ENCODE data around the gene IGHMBP2.
A peak's percentile ranks its signal among the peaks of the same experiment; 100 is the strongest.

IGHMBP2 gene

GRCh38 chr11:68948496-68948895 lies 44.8 kb downstream of the IGHMBP2 start:
- DNase-seq (ENCODE audit: insufficient read length, low spot score) (no peak), FAIRE-seq (no peak)
- TF ChIP-seq POLR2A (IDR thresholded peaks at IDR 0.05; ENCODE audit: low read depth, low read length): no peak

- no peak for TF ChIP-seq POLR2A (IDR thresholded peaks at IDR 0.05; ENCODE audit: low read depth, low read length)
- DNase-seq (ENCODE audit: insufficient read length, low spot score): no peak
- no peak for FAIRE-seq
Measured at GRCh38 chr11:68948935-68949334, 45.2 kb downstream of the IGHMBP2 start.

DNA sequence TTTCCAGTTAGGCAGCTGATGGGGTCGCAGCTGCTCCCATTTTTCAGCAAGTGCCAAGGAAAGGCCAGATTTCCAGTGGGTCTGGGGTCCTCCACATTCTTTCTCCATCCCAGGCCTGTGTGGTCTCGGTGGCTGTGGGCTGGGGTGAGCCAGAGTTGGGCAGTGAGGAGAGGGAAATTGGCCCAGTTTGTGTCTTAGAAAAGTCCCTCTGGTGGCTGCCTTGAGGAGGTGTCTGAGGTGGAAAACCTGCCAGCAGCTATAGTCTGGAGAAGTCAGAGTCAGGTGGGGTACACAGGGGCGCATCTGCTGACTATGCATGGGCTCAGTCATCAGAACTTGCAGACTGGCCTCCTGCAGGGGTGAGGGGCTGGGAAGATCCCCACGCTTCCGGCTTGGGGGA lies 46.6 kb downstream of the IGHMBP2 start:
- no peak for TF ChIP-seq POLR2A (IDR thresholded peaks at IDR 0.05; ENCODE audit: low read depth, low read length)
- DNase-seq (ENCODE audit: insufficient read length, low spot score) (peak; percentile 65), FAIRE-seq (no peak)

GRCh38 chr11:68950762-68951161 lies 47.1 kb downstream of the IGHMBP2 start:
- FAIRE-seq (no peak), DNase-seq (ENCODE audit: insufficient read length, low spot score) (no peak)
- no peak for TF ChIP-seq POLR2A (IDR thresholded peaks at IDR 0.05; ENCODE audit: low read depth, low read length)

DNA sequence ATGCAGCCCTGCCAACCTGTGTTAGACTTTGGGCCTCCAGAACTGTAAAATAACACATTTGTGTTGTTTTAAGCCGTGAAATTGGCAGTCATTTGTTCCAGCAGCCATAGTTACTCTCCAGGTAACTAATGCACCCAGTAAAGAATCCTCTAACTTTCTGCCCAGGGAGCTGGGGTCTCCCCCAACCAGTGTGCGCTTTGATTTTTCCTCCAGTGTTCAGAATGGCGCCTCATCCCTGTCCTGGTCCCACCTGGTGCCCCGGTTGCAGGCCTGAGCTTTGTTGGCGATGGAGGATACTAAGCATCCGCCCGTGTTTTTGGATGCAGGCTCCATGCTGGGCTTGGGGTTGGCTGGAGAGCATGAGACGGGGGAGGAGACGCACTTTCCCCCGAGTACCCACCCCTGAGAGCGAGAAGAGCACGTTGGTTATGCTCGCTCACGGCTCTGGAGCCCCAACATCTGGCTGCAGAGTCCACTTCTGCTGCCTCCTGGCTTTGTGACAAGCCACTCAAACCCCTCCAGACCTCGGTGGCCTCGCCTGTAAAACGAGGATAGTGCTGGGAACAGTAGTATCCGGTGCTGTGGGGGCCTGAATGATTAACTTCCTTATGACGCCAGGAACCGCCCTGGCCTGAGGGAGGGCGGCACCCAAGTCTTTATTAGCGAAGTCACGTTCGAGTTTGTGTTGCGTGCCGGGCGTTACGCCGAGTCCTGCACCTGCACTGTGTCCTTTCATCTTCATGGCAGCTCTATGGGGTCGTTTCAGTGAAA lies 51.3 kb downstream of the IGHMBP2 start:
- DNase-seq (ENCODE audit: insufficient read length, low spot score) (no peak), FAIRE-seq (no peak)
- TF ChIP-seq POLR2A (IDR thresholded peaks at IDR 0.05; ENCODE audit: low read depth, low read length): no peak

GRCh38 chr11:68955607-68955958 lies 51.9 kb downstream of the IGHMBP2 start:
- TF ChIP-seq POLR2A (IDR thresholded peaks at IDR 0.05; ENCODE audit: low read depth, low read length): no peak
- FAIRE-seq (no peak), DNase-seq (ENCODE audit: insufficient read length, low spot score) (no peak)

DNA sequence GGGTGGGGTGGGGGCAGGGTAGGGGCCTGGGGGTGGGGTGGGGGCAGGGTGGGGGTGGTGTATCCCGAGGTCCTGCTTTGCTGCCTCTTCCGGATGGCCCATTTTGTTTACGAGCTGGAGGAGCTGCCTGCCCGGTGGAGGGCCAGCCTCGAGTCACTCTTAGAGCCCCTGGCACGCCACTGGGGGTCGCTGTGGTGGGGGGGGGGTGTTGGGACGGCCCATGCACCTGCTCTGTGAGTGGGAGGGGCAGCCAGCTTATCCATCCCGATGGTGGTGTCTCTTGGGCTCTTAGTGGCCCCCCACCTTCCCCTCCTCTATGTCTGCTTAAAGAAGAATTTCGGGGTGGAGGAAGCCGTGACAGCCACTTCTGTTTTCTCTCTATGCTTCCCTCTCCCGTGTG lies 52.5 kb downstream of the IGHMBP2 start:
- FAIRE-seq (no peak), DNase-seq (ENCODE audit: insufficient read length, low spot score) (no peak)
- no peak for TF ChIP-seq POLR2A (IDR thresholded peaks at IDR 0.05; ENCODE audit: low read depth, low read length)

GRCh38 chr11:68956547-68957254 lies 53.0 kb downstream of the IGHMBP2 start:
- DNase-seq (ENCODE audit: insufficient read length, low spot score) (no peak), FAIRE-seq (no peak)
- TF ChIP-seq POLR2A (IDR thresholded peaks at IDR 0.05; ENCODE audit: low read depth, low read length): no peak

GRCh38 chr11:68958211-68958610 lies 54.5 kb downstream of the IGHMBP2 start:
- TF ChIP-seq POLR2A (IDR thresholded peaks at IDR 0.05; ENCODE audit: low read depth, low read length): no peak
- FAIRE-seq (no peak), DNase-seq (ENCODE audit: insufficient read length, low spot score) (no peak)

- FAIRE-seq (no peak), DNase-seq (ENCODE audit: insufficient read length, low spot score) (no peak)
- TF ChIP-seq POLR2A (IDR thresholded peaks at IDR 0.05; ENCODE audit: low read depth, low read length): no peak
Measured at GRCh38 chr11:68959465-68960293, 56.0 kb downstream of the IGHMBP2 start.

- FAIRE-seq: no peak
- no peak for TF ChIP-seq POLR2A (IDR thresholded peaks at IDR 0.05; ENCODE audit: low read depth, low read length)
Measured at GRCh38 chr11:68960294-68961071, 56.8 kb downstream of the IGHMBP2 start.

DNA sequence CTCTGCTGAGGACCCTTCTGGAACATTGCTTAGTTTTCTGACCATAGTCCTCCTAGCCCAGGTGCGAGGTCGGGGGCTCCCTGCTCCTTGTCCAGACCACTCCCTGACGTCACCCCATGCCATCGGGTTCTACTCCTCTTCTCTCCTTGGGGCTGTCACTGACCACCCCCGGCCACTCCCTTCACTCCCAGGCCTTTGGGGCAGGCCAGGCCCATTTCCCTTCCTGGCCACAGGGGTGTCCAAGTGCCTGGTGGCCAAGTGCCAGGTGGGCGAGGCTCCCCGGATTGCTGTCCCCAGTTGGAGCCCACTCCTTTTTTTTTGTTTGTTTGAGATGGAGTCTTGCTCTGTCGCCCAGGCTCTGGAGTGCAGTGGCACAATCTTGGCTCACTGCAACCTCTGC lies 57.6 kb downstream of the IGHMBP2 start:
- no peak for TF ChIP-seq POLR2A (IDR thresholded peaks at IDR 0.05; ENCODE audit: low read depth, low read length)
- FAIRE-seq (no peak), DNase-seq (ENCODE audit: insufficient read length, low spot score) (no peak)

More at GRCh38 chr11:68960294-68961071, 56.8 kb downstream of the IGHMBP2 start:
- no peak for DNase-seq (ENCODE audit: insufficient read length, low spot score)

DNA sequence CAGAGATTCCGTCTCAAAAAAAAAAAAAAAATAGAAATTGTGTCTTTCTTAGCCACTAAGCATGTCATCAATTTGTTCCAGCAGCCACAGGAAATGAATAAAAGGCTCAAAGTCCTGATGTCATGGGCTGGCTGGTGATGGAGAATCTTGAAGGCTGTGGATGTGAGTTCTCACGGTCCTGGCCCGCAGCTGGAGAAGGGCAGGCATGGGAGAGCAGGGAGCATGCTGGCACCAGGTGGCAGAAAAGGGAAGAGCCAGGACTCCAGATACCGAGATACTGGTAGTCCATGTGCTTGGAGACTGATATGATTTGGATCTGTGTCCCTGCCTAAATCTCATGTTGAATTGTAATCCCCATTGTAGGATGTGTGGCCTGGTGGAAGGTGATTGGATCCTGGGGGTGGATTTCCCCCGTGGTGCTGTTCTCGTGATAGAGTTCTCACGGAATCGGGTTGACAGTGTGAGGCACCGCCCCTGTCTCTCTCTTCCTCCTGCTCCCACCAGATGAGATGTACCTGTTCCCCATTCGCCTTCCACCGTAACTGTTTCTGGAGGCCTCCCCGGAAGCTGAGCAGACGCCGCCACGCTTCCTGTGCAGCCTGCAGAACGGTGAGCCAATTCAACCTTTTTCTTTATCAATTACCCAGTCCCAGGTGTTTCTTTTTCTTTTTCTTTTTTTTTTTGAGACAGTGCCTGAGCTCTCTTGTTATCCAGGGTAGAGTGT lies 59.0 kb downstream of the IGHMBP2 start:
- no peak for FAIRE-seq
- no peak for TF ChIP-seq POLR2A (IDR thresholded peaks at IDR 0.05; ENCODE audit: low read depth, low read length)
- DNase-seq (ENCODE audit: insufficient read length, low spot score): no peak
